Measurements from ENCODE around the gene MAPK8.

- TF ChIP-seq CTCF (IDR thresholded peaks at IDR 0.05 in 8 of 11, conservative IDR thresholded peaks at IDR 0.05 in 3 of 11) (no peak), POLR2AphosphoS5 (IDR thresholded peaks at IDR 0.05) (no peak)
Observed at GRCh38 chr10:48442809-48443177, 136.3 kb downstream of the MAPK8 start.
